Measurements from ENCODE around the gene LRRC56. TPM values are rescaled to one million over a fixed set of nuclear protein-coding genes. Genes with fewer than 3 reads are reported as not detected.

LRRC56 gene
- total RNA-seq, 1 experiment from 2014 or later, result 3.4 TPM

GRCh38 chr11:569158-569885 lies 32.0 kb downstream of the LRRC56 start:
- no peaks in the 10 kb centered on the region for H4K20me1 ChIP-seq (ENCODE audit: control insufficient read depth, insufficient read depth, insufficient read length)
- peak overlapping the region; percentile 22 for H3K4me2 ChIP-seq (ENCODE audit: insufficient read depth, insufficient read length, low read length)
- no peak overlapping the region for H2BK20ac ChIP-seq (ENCODE audit: low read depth, low read length, poor library complexity, severe bottlenecking)
- H2BK5ac ChIP-seq (ENCODE audit: insufficient read length, low read length), result no peak overlapping the region
- H3K23ac ChIP-seq (ENCODE audit: insufficient read length, low read depth, low read length), result no peak overlapping the region
- H3K18ac ChIP-seq (ENCODE audit: insufficient read length, low read depth, low read length), result no peak overlapping the region
- no peak overlapping the region; the same call in 1 of the 2 replicates for H3K14ac ChIP-seq (ENCODE audit: insufficient read depth, low read length)
- no peak overlapping the region for H2BK12ac ChIP-seq (ENCODE audit: insufficient read length, low read depth, low read length)
- Mint-ChIP-seq H3K4me1 (peaks cover 28 to 34% of the 10 kb centered on the region in 2 experiments), H3K4me3 (peak overlapping the region; percentile 69 to 77), H3K9me3 (0 out of 5 replicates have a peak, but pooled peaks cover 0 to 2% of the 10 kb centered on the region in 2 experiments), H3K36me3 (ENCODE audit: insufficient read depth in 1 of 3, low read depth in 3 of 3) (peaks cover 0 to 3% (median 0%) of the 10 kb centered on the region in 3 experiments; a peak in 3 of 7 replicates), H3K27ac (0 out of 7 replicates have a peak overlapping the region, but pooled peaks of 1 of the 3 experiments have one; percentile 57), H3K27me3 (ENCODE audit: low read depth) (peaks cover 6% of the 10 kb centered on the region)
- H2AK5ac ChIP-seq (ENCODE audit: insufficient read length, low read length), result no peak overlapping the region
- H2BK120ac ChIP-seq (ENCODE audit: low read depth, low read length, poor library complexity, severe bottlenecking), result no peak overlapping the region
- H4K5ac ChIP-seq (ENCODE audit: insufficient read length, low read depth, low read length), result no peak overlapping the region
- no peak overlapping the region for H3K27ac ChIP-seq (ENCODE audit: insufficient read length, low read depth, low read length)
- H3T11ph ChIP-seq (ENCODE audit: low read length), result no peak overlapping the region
- H3K9ac ChIP-seq (ENCODE audit: extremely low read depth, insufficient read length, low read length), result no peak overlapping the region
- H3K79me2 ChIP-seq (ENCODE audit: insufficient read depth, low read length), result no peaks in the 10 kb centered on the region
- no peaks in the 10 kb centered on the region for H3K9me3 ChIP-seq (ENCODE audit: control insufficient read depth, low read depth, low read length)
- TF ChIP-seq, protein P1, sequence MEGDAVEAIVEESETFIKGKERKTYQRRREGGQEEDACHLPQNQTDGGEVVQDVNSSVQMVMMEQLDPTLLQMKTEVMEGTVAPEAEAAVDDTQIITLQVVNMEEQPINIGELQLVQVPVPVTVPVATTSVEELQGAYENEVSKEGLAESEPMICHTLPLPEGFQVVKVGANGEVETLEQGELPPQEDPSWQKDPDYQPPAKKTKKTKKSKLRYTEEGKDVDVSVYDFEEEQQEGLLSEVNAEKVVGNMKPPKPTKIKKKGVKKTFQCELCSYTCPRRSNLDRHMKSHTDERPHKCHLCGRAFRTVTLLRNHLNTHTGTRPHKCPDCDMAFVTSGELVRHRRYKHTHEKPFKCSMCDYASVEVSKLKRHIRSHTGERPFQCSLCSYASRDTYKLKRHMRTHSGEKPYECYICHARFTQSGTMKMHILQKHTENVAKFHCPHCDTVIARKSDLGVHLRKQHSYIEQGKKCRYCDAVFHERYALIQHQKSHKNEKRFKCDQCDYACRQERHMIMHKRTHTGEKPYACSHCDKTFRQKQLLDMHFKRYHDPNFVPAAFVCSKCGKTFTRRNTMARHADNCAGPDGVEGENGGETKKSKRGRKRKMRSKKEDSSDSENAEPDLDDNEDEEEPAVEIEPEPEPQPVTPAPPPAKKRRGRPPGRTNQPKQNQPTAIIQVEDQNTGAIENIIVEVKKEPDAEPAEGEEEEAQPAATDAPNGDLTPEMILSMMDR (conservative IDR thresholded peaks at IDR 0.05), result no peak
- no peak overlapping the region for H4K8ac ChIP-seq (replicated peaks; ENCODE audit: insufficient read length, low read depth, low read length)
- no peak overlapping the region for H3K4ac ChIP-seq (ENCODE audit: low read depth, low read length)
- H3K79me1 ChIP-seq (ENCODE audit: insufficient read depth, low read depth, low read length, poor library complexity, severe bottlenecking), result no peaks in the 10 kb centered on the region
- WGBS (ENCODE audit: extremely low coverage, insufficient read length, low lambda C conversion rate), result no CpG with 5 or more reads among the region's 36 CpGs
- no peak overlapping the region for H2BK15ac ChIP-seq (ENCODE audit: low read depth, low read length)
- H4K91ac ChIP-seq (ENCODE audit: insufficient read length, low read depth, low read length), result no peak overlapping the region
- H3K27me3 ChIP-seq (ENCODE audit: insufficient read depth, low read length), result no peaks in the 10 kb centered on the region
- H3K4me1 ChIP-seq (ENCODE audit: insufficient read depth, low read length), result no peaks in the 10 kb centered on the region
- DNase-seq, result no peak
- H3K23me2 ChIP-seq (ENCODE audit: insufficient read length, low read depth, low read length, poor library complexity, severe bottlenecking), result peaks cover 8% of the 10 kb centered on the region
- no peak overlapping the region for H3K56ac ChIP-seq (ENCODE audit: insufficient read length, low read depth, low read length)
- no peak overlapping the region for H2AFZ ChIP-seq (ENCODE audit: low read length)
